Spleen (tissue), 7 donors: ENCODE results near the gene RGS14.

ENCODE experiments used
- POLR2AphosphoS5 ChIP-seq, 3 donors: sonication (generic); formaldehyde crosslinking; IDR thresholded peaks; one replicate each; pipeline ENCODE4 v1.5.1; 2017; ENCODE audit warnings: antibody characterized with exemption in 3 of 3
- TF ChIP-seq, protein P1 (sequence below), 11 experiments: fragments of 200-600 bp in 7 of 11; fragments of 450-650 bp in 4 of 11; sonication (generic) in 4 of 11; IDR thresholded peaks in 8 of 11; conservative IDR thresholded peaks in 3 of 11; 1 replicate in 7 of 11; 2 replicates in 4 of 11; pipeline versions ENCODE4 v1.4.0 to v1.8.0; 2016 to 2021; ENCODE audit warnings: antibody characterized with exemption in 11 of 11, inconsistent platforms in 4 of 11, mild to moderate bottlenecking in 1 of 11
- donor health status: DM: no; HTN: no; CAD: no; lungs with moderate emphysema.
- donor health status: DM: no; HTN: no; CAD: no.
- donor health status: DM: no; HTN: no; CAD: no.

DNA sequence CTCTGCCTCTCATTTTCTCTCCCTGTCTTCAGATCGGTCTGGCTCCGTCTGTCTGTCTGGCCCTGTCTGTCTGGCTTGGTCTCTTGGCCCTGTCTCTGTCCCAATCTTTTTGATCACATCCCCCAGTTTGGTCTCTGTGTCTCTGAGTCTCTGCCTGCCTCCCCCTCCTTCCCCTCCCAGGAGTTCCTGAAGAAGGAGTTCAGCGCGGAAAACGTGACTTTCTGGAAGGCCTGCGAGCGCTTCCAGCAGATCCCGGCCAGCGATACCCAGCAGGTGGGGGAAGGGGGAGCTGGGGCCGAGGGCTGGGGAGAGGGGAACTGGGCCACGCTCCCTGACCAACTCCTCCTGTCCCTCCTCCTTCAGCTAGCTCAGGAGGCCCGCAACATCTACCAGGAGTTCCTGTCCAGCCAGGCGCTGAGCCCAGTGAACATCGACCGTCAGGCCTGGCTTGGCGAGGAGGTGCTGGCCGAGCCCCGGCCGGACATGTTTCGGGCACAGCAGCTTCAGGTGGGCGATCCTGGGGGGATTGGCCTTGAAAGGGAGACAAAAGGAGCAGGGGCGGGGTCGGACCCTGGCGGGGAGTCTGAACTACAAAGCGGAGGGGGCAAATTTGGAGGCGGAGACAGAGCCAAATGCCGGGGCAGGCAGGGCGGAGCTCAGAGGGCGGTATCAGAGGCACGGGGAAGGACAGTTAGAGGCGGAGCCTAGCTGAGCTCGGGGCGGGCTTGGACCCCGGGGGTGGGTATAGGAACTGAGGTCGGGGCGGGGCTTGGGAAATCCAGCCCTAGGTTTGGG, 9.0 kb downstream of the RGS14 start:
- TF ChIP-seq POLR2AphosphoS5 (IDR thresholded peaks at IDR 0.05): peak in 1 of 3 donors; percentile 59
- TF ChIP-seq, protein P1, sequence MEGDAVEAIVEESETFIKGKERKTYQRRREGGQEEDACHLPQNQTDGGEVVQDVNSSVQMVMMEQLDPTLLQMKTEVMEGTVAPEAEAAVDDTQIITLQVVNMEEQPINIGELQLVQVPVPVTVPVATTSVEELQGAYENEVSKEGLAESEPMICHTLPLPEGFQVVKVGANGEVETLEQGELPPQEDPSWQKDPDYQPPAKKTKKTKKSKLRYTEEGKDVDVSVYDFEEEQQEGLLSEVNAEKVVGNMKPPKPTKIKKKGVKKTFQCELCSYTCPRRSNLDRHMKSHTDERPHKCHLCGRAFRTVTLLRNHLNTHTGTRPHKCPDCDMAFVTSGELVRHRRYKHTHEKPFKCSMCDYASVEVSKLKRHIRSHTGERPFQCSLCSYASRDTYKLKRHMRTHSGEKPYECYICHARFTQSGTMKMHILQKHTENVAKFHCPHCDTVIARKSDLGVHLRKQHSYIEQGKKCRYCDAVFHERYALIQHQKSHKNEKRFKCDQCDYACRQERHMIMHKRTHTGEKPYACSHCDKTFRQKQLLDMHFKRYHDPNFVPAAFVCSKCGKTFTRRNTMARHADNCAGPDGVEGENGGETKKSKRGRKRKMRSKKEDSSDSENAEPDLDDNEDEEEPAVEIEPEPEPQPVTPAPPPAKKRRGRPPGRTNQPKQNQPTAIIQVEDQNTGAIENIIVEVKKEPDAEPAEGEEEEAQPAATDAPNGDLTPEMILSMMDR (IDR thresholded peaks at IDR 0.05 in 8 of 11, conservative IDR thresholded peaks at IDR 0.05 in 3 of 11): no peak
